Stimulated activated CD4-positive, alpha-beta T cell treated with anti-CD3 and anti-CD28 coated beads, TNF-alpha, amount 100 ng/mL, for 24 hours (primary cell): ENCODE results near the gene SPON1.

Experiments used
- DNase-seq, 3 experiments: peaks; one replicate each; pipeline ENCODE4 v3.0.0-alpha.2; 2020; ENCODE audit warnings: low read depth in 3 of 3

The SPON1 gene

GRCh38 chr11:14186046-14186775 lies 223.7 kb downstream of the SPON1 start:
- no peak for DNase-seq

- DNase-seq: no peak
These were observed 227.4 kb downstream of the SPON1 start for GRCh38 chr11:14189874-14190273.

GRCh38 chr11:14190992-14191778 lies 228.7 kb downstream of the SPON1 start:
- no peak for DNase-seq

- DNase-seq: no peak
These were observed 231.1 kb downstream of the SPON1 start for GRCh38 chr11:14193644-14194043.

GRCh38 chr11:14202251-14203196 lies 240.0 kb downstream of the SPON1 start:
- no peak for DNase-seq

- no peak for DNase-seq
These were observed 240.8 kb downstream of the SPON1 start for GRCh38 chr11:14203321-14203720.

- DNase-seq: no peak
These were observed 250.5 kb downstream of the SPON1 start for GRCh38 chr11:14212986-14213385.

- no peak for DNase-seq
These were observed 256.2 kb downstream of the SPON1 start for GRCh38 chr11:14218728-14219127.

- no peak for DNase-seq
These were observed 261.2 kb downstream of the SPON1 start for GRCh38 chr11:14223636-14224288.

- DNase-seq: no peak
These were observed 261.9 kb downstream of the SPON1 start for GRCh38 chr11:14224395-14224794.

GRCh38 chr11:14225666-14226065 lies 263.1 kb downstream of the SPON1 start:
- DNase-seq: no peak

GRCh38 chr11:14228356-14228755 lies 265.8 kb downstream of the SPON1 start:
- DNase-seq: no peak

GRCh38 chr11:14229472-14229871 lies 266.9 kb downstream of the SPON1 start:
- no peak for DNase-seq

- no peak for DNase-seq
These were observed 267.9 kb downstream of the SPON1 start for GRCh38 chr11:14230407-14230806.

GRCh38 chr11:14232652-14233051 lies 270.1 kb downstream of the SPON1 start:
- no peak for DNase-seq

- no peak for DNase-seq
These were observed 271.9 kb downstream of the SPON1 start for GRCh38 chr11:14234446-14234845.

- no peak for DNase-seq
These were observed 273.2 kb downstream of the SPON1 start for GRCh38 chr11:14235701-14236100.

- no peak for DNase-seq
These were observed 275.0 kb downstream of the SPON1 start for GRCh38 chr11:14237444-14237961.

- no peak for DNase-seq
These were observed 277.7 kb downstream of the SPON1 start for GRCh38 chr11:14240221-14240620.

- DNase-seq: no peak
These were observed 278.4 kb downstream of the SPON1 start for GRCh38 chr11:14240951-14241350.

GRCh38 chr11:14242187-14242586 lies 279.7 kb downstream of the SPON1 start:
- no peak for DNase-seq
